Ovary (tissue), 3 donors: Measurements from ENCODE around the gene ZC2HC1C.

Source experiments
- CTCF ChIP-seq, 3 donors: fragments of 450-650 bp in 2 of 3; fragments of 200-600 bp in 1 of 3; IDR thresholded peaks; one replicate each; pipeline versions ENCODE4 v1.5.1 to v1.8.0; 2016 to 2022; ENCODE audit warnings: antibody characterized with exemption in 3 of 3, mild to moderate bottlenecking in 1 of 3
- EP300 ChIP-seq: sonication (generic); formaldehyde crosslinking; IDR thresholded peaks from one replicate; pipeline ENCODE4 v1.6.1; 2017; ENCODE audit warnings: antibody characterized with exemption
- donor health status: DM: no; HTN: no; CAD: no.

DNA sequence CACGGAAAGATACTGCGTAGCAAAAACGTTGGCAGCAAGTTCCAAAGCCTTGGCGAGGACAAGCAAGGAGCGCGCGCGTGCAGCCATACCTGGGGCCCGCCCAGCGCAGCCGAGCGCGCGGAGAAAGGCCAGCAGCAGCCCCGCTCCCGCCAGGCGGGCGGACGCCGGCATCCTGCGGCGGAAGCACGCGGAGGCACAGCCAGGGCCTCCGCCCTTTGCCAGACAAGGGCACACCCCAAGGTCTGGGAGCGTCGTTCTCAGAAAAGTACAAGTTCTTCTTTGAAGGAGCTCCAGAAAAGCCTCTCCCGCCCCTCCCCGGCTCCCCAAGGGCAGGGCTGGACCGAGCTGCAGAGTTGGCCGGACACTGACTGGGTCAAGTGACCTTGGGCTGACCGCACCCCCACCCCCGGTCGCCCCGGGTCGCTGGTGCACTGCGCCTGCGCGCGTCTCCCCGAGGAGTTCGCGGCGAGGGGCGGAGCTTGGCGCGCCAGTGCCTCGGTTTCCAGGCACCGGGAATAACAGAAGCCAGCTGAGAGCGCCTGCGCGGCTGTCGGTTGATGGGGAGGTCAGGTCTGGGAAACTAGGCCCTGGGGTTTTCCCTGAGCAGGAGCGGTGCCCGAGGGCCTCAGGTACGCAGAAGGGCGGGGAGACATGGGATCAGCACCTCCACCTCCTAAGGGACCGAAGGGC is at the start of gene ZC2HC1C:
- TF ChIP-seq CTCF (IDR thresholded peaks at IDR 0.05) (no peak), EP300 (peak; percentile 38)
